Skeletal muscle tissue (tissue), 5 donors: Measurements from ENCODE around the gene DZANK1. TPM values are rescaled to one million over a fixed set of nuclear protein-coding genes. Genes with fewer than 3 reads are reported as not detected.
"Not testable (repeated sequence)": the region's sequence is repeated elsewhere in the genome, so short reads cannot be mapped to it uniquely, and the experiment has no call there.

Source experiments
- H3K27ac ChIP-seq: one replicate; pipeline ENCODE4 v1.7.0; 2013; ENCODE audit warnings: mild to moderate bottlenecking, low read depth, low read length, inconsistent platforms
- H3K27me3 ChIP-seq, 3 donors: one replicate each; pipeline ENCODE4 v1.7.0; 2013; ENCODE audit warnings: low read length in 3 of 3; ENCODE audit not compliant: control insufficient read depth in 3 of 3, insufficient read depth in 3 of 3
- H3K36me3 ChIP-seq, 3 donors: one replicate each; pipeline ENCODE4 v1.7.0; 2013; ENCODE audit warnings: low read length in 3 of 3; ENCODE audit not compliant: control insufficient read depth in 3 of 3, insufficient read depth in 3 of 3
- H3K4me1 ChIP-seq, 3 donors: one replicate each; pipeline ENCODE4 v1.7.0; 2013; ENCODE audit warnings: low read length in 3 of 3, mild to moderate bottlenecking in 3 of 3; ENCODE audit not compliant: control insufficient read depth in 3 of 3, insufficient read depth in 3 of 3
- H3K4me3 ChIP-seq, 3 donors: one replicate each; pipeline ENCODE4 v1.7.0; 2013; ENCODE audit warnings: low read length in 3 of 3
- H3K9ac ChIP-seq, 3 donors: one replicate each; pipeline ENCODE4 v1.7.0; 2013; ENCODE audit warnings: low read length in 3 of 3, mild to moderate bottlenecking in 3 of 3, moderate library complexity in 2 of 3, low read depth in 1 of 3
- H3K9me3 ChIP-seq, 3 donors: one replicate each; pipeline ENCODE4 v1.7.0; 2013; ENCODE audit warnings: low read length in 3 of 3; ENCODE audit not compliant: control insufficient read depth in 3 of 3
- small RNA-seq: library from RNA; depleted of rRNA; stranded (forward); fragments of <200 nt; gene quantifications from one replicate; pipeline ENCODE3, GENCODE V24; 2014
- total RNA-seq: library from RNA; depleted of rRNA; stranded (reverse); fragments of >200 nt; gene quantifications from one replicate; pipeline ENCODE4 v1.2.3, GENCODE V29; 2014
- donor health status: Osteomylitis.

DZANK1 gene
- total RNA-seq, 1 donor from 2014 or later = 1.0 TPM

DNA sequence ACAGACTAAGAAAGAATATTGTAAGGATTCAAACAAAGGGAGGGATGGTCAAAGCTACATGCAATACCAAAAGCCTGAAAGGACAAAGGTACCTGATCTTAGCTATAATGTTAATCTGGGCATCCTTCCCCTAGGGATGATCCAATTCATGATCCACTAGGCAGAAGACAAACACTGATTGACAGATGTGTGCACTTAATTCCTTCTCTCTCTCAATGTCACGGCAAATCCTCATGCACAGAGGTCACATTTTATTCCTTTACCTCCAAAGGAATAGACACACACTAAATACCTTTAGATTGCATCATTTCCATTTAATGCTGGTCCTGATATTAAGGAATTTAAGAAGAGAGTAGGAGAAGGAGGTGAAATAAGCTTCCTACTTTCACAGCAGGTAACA lies 105.2 kb downstream of the DZANK1 start:
- no peak overlapping the region for H3K9ac ChIP-seq
- H3K4me3 ChIP-seq = no peak overlapping the region
- no peaks in the 10 kb centered on the region for H3K9me3 ChIP-seq
- no peaks in the 10 kb centered on the region for H3K27me3 ChIP-seq
- no peaks in the 10 kb centered on the region for H3K36me3 ChIP-seq
- no peaks in the 10 kb centered on the region for H3K4me1 ChIP-seq
- H3K27ac ChIP-seq = no peak overlapping the region

DNA sequence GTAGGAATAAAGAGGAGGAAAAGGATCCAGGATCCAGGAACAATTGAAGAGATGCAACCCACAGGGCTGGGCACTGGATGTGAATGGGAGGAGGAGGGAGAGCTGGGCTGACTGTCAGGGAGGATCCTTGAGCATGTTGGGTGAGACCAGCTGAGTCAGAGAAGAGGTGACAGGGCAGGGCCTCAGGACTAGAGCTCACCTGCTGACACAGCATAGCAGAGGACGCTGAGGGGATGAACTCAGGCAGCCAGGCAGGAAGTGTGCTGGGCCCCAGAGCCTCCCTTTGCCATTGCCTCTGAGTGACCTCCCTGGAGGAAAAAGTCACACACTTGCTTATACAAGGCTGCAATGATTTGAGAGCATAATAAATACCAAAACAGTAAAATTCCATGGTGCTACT lies 106.2 kb downstream of the DZANK1 start:
- no peak overlapping the region for H3K4me3 ChIP-seq
- H3K36me3 ChIP-seq = no peaks in the 10 kb centered on the region
- H3K9me3 ChIP-seq = no peaks in the 10 kb centered on the region
- no peaks in the 10 kb centered on the region for H3K27me3 ChIP-seq
- H3K9ac ChIP-seq = no peak overlapping the region
- no peak overlapping the region for H3K27ac ChIP-seq
- no peaks in the 10 kb centered on the region for H3K4me1 ChIP-seq

GRCh38 chr20:18359854-18360253 lies 107.0 kb downstream of the DZANK1 start:
- Histone ChIP-seq H3K9me3 (no peaks in the 10 kb centered on the region), H3K27me3 (no peaks in the 10 kb centered on the region), H3K27ac (no peak overlapping the region), H3K9ac (no peak overlapping the region), H3K4me3 (no peak overlapping the region), H3K36me3 (no peaks in the 10 kb centered on the region), H3K4me1 (no peaks in the 10 kb centered on the region)

DNA sequence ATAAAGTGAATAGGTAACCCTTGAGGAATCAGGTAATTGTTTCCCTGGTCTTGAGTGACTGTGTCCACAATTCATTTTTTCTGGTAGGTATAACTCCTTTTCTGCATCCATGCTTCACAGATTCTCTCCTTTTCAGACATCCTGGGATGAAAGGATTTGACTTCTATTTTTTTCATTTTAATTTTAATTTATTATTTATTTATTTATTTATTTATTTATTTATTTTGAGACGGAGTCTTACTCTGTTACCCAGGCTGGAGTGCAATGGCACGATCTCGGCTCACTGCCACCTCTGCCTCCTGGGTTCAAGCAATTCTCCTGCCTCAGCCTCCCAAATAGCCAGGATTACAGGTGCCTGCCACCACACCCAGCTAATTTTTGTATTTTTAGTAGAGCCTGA lies 117.1 kb downstream of the DZANK1 start:
- not testable (repeated sequence) for H3K9me3 ChIP-seq, H3K36me3 ChIP-seq, H3K4me3 ChIP-seq

More for the DNA sequence above, 117.1 kb downstream of the DZANK1 start:
- not testable (repeated sequence) for H3K4me1 ChIP-seq, H3K9ac ChIP-seq, H3K27me3 ChIP-seq, H3K27ac ChIP-seq

Small RNA genes within 50 kb of the gene (small RNA-seq; reads per million reads assigned to genes)
- not detected for gene MIR3192
- gene RNA5SP476 = not detected

Other genes with a start within 250 kb of the DZANK1 start
- 16.7 TPM for gene ZNF133, start 178.5 kb downstream of the DZANK1 start, total RNA-seq
- 15.1 TPM for gene POLR3F, start 360 bp upstream of the DZANK1 start, total RNA-seq
- 6.8 TPM for gene RBBP9, start 30.2 kb upstream of the DZANK1 start, total RNA-seq
- gene SEC23B, start 40.9 kb upstream of the DZANK1 start, total RNA-seq = 26.6 TPM
- gene SMIM26, start 100.4 kb upstream of the DZANK1 start, total RNA-seq = 126 TPM
- gene DTD1, start 121.0 kb upstream of the DZANK1 start, total RNA-seq = 21.4 TPM